Effector CD4-positive, alpha-beta T cell (primary cell): Measurements from ENCODE around the gene CD6.

Experiments
- DNase-seq: peaks from one replicate; pipeline ENCODE4 v3.0.0-alpha.2; 2020

The CD6 gene

GRCh38 chr11:61034704-61035525 is 63.4 kb downstream of the CD6 start:
- DNase-seq = no peak

GRCh38 chr11:61035526-61035835 is 64.0 kb downstream of the CD6 start:
- DNase-seq = no peak

GRCh38 chr11:61037441-61038093 is 66.1 kb downstream of the CD6 start:
- no peak for DNase-seq

GRCh38 chr11:61039916-61040315 is 68.4 kb downstream of the CD6 start:
- no peak for DNase-seq

GRCh38 chr11:61041755-61042518 is 70.5 kb downstream of the CD6 start:
- peak; percentile 79 for DNase-seq

- DNase-seq = no peak
Observed at GRCh38 chr11:61042537-61042936, 71.1 kb downstream of the CD6 start.

- no peak for DNase-seq
Observed at GRCh38 chr11:61042961-61043540, 71.6 kb downstream of the CD6 start.

GRCh38 chr11:61045271-61045670 is 73.8 kb downstream of the CD6 start:
- no peak for DNase-seq

- DNase-seq = no peak
Observed at GRCh38 chr11:61046833-61047232, 75.4 kb downstream of the CD6 start.

GRCh38 chr11:61048368-61049062 is 77.0 kb downstream of the CD6 start:
- no peak for DNase-seq

GRCh38 chr11:61049063-61049377 is 77.5 kb downstream of the CD6 start:
- no peak for DNase-seq

GRCh38 chr11:61049859-61050258 is 78.4 kb downstream of the CD6 start:
- no peak for DNase-seq

GRCh38 chr11:61052182-61052972 is 80.9 kb downstream of the CD6 start:
- no peak for DNase-seq

GRCh38 chr11:61053191-61053590 is 81.7 kb downstream of the CD6 start:
- DNase-seq = no peak

- no peak for DNase-seq
Observed at GRCh38 chr11:61054513-61054912, 83.0 kb downstream of the CD6 start.

GRCh38 chr11:61054927-61055562 is 83.6 kb downstream of the CD6 start:
- no peak for DNase-seq

- no peak for DNase-seq
Observed at GRCh38 chr11:61055776-61056175, 84.3 kb downstream of the CD6 start.

- DNase-seq = no peak
Observed at GRCh38 chr11:61056571-61056970, 85.1 kb downstream of the CD6 start.

- DNase-seq = no peak
Observed at GRCh38 chr11:61056981-61057380, 85.5 kb downstream of the CD6 start.

- DNase-seq = no peak
Observed at GRCh38 chr11:61057615-61058014, 86.1 kb downstream of the CD6 start.

- DNase-seq = no peak
Observed at GRCh38 chr11:61058583-61059259, 87.2 kb downstream of the CD6 start.
